Pancreas (tissue), 10 donors: ENCODE measurements around the gene FOXJ1. TPM values are rescaled to one million over a fixed set of nuclear protein-coding genes. Genes with fewer than 3 reads are reported as not detected.

ENCODE experiments used
- ATAC-seq, 4 donors: fragments of 200-7000 bp; cut with Tn5 transposase; one replicate each; pipeline versions ENCODE4 v1.8.0 to v1.9.1; 2020; ENCODE audit warnings: mild to moderate bottlenecking in 4 of 4, moderate library complexity in 4 of 4
- DNase-seq, 6 donors: peaks; one replicate each; pipeline ENCODE4 v3.0.0-alpha.2; 2020
- FAIRE-seq: peaks from 2 replicates; lab custom pipeline; 2012; peaks lifted over from hg19 to GRCh38; lab: Jason Lieb, UNC
- H3K27ac ChIP-seq, 4 donors: fragments of 200-600 bp; sonication (generic); 1 replicate in 3 of 4; 2 replicates in 1 of 4; pipeline versions ENCODE4 v1.5.0 to v1.8.0; 2020
- H3K27me3 ChIP-seq, 4 donors: fragments of 200-600 bp; one replicate each; pipeline ENCODE4 v1.8.0; 2021
- H3K36me3 ChIP-seq, 3 donors: fragments of 200-600 bp; sonication (generic) in 1 of 3; one replicate each; pipeline versions ENCODE4 v1.5.0 to v1.8.0; 2020 to 2021
- H3K4me1 ChIP-seq, 3 donors: fragments of 200-600 bp; one replicate each; pipeline ENCODE4 v1.8.0; 2021
- H3K4me3 ChIP-seq, 4 donors: fragments of 200-600 bp; sonication (generic) in 2 of 4; one replicate each; pipeline versions ENCODE4 v1.5.0 to v1.8.0; 2020 to 2021
- H3K9me3 ChIP-seq, 4 donors: fragments of 200-600 bp; one replicate each; pipeline ENCODE4 v1.8.0; 2021
- CTCF ChIP-seq, 4 donors: fragments of 200-600 bp; sonication (generic) in 3 of 4; IDR thresholded peaks; one replicate each; pipeline versions ENCODE4 v1.5.0 to v1.8.0; 2021; ENCODE audit warnings: antibody characterized with exemption in 4 of 4
- WGBS, 2 donors: extraction: QIAGEN DNeasy Blood & Tissue Kit; methylation state at CpG; one replicate each; pipeline ENCODE4 v1.1.7; 2013; 5-methylcytosine and 5-hydroxymethylcytosine counted together
- intact Hi-C, 3 donors: fragments of 100-400 bp; cut with DNase I; formaldehyde crosslinking; loops; one replicate each; pipeline versions ENCODE4 v1.11.1 to v1.14.2; 2022
- polyA plus RNA-seq, 2 donors: library from polyadenylated mRNA; stranded (reverse); fragments of 200-250 nt; gene quantifications; one replicate each; pipeline ENCODE4 v1.2.3, GENCODE V29; 2013
- total RNA-seq, 6 donors: library from RNA; stranded (reverse); fragmentation: NEBNext Ultra II Directional in 4 of 6; extraction: Animal tissue kit (Norgen Biotek cat#: 25700) in 4 of 6; gene quantifications; one replicate each; pipeline versions ENCODE4 v1.2.1 to v1.2.4, GENCODE V29; 2021 to 2023
- donor health status: healthy with polysubstance abuse.
- donor health status: DM: no; HTN: no; CAD: no; lungs with moderate emphysema.
- donor health status: DM: no; HTN: no; CAD: no.
- donor health status: control.
- donor health status: control.
- donor health status: Bipolar disorder and iron deficiency.
- donor health status: DM: yes; HTN: yes; CAD: no.
- donor health status: DM: no; HTN: no; CAD: no.
- donor health status: DM: no; HTN: no; CAD: no.
- donor health status: DM: yes; HTN: yes; CAD: no.

FOXJ1 gene
- total and polyA plus RNA-seq, 8 donors, result 0.14 to 5.7 (median 0.64) TPM

- FAIRE-seq, result no peak
- WGBS, 2 donors, result 64 to 66% methylated on average over 13 of the region's 13 CpGs
Measured at GRCh38 chr17:76147211-76148014, 6.4 kb upstream of the FOXJ1 start.

GRCh38 chr17:76146053-76146851 is 5.2 kb upstream of the FOXJ1 start:
- no peak overlapping the region for H3K27ac ChIP-seq
- WGBS, 2 donors, result 76 to 81% methylated on average over 22 of the region's 22 CpGs
- no peaks in the 10 kb centered on the region for H3K36me3 ChIP-seq
- DNase-seq (no peak), FAIRE-seq (no peak), ATAC-seq (no peak)
- no peak for TF ChIP-seq CTCF (IDR thresholded peaks at IDR 0.05)
- intact Hi-C loops, result no loop called here
- no peaks in the 10 kb centered on the region for H3K9me3 ChIP-seq
- no peaks in the 10 kb centered on the region for H3K4me1 ChIP-seq
- H3K4me3 ChIP-seq, result no peak overlapping the region
- no peaks in the 10 kb centered on the region for H3K27me3 ChIP-seq

More at GRCh38 chr17:76147211-76148014, 6.4 kb upstream of the FOXJ1 start:
- no peak overlapping the region for H3K4me3 ChIP-seq
- no peak overlapping the region for H3K27ac ChIP-seq
- H3K9me3 ChIP-seq, result no peaks in the 10 kb centered on the region
- no peak for DNase-seq
- no peaks in the 10 kb centered on the region for H3K36me3 ChIP-seq
- no peaks in the 10 kb centered on the region for H3K4me1 ChIP-seq
- peak in 3 of 4 donors; percentile 37 to 47 (median 40) for TF ChIP-seq CTCF (IDR thresholded peaks at IDR 0.05)
- intact Hi-C loops, result no loop called here
- H3K27me3 ChIP-seq, result no peaks in the 10 kb centered on the region
- peak in 3 of 4 donors; percentile 40 to 78 (median 61) for ATAC-seq

GRCh38 chr17:76145231-76146052 is 4.4 kb upstream of the FOXJ1 start:
- intact Hi-C loops, result no loop called here
- H3K9me3 ChIP-seq, result no peaks in the 10 kb centered on the region
- no peak for DNase-seq
- ATAC-seq, result no peak
- no peak overlapping the region for H3K27ac ChIP-seq
- TF ChIP-seq CTCF (IDR thresholded peaks at IDR 0.05), result no peak
- peaks cover 0 to 3% (median 0%) of the 10 kb centered on the region in 3 donors for H3K4me1 ChIP-seq
- no peak overlapping the region for H3K4me3 ChIP-seq
- no peak for FAIRE-seq
- H3K36me3 ChIP-seq, result no peaks in the 10 kb centered on the region
- no peaks in the 10 kb centered on the region for H3K27me3 ChIP-seq
- 79 to 80% methylated on average over 25 of the region's 25 CpGs for WGBS, 2 donors

- Histone ChIP-seq H3K9me3 (no peaks in the 10 kb centered on the region), H3K27me3 (no peaks in the 10 kb centered on the region), H3K4me3 (no peak overlapping the region), H3K36me3 (no peaks in the 10 kb centered on the region), H3K27ac (no peak overlapping the region), H3K4me1 (peaks cover 0 to 3% (median 0%) of the 10 kb centered on the region in 3 donors)
- no peak for TF ChIP-seq CTCF (IDR thresholded peaks at IDR 0.05)
- intact Hi-C loops, result no loop called here
- WGBS, 2 donors, result 92% methylated on average over 6 of the region's 6 CpGs
- FAIRE-seq, result no peak
- no peak for ATAC-seq
- DNase-seq, result no peak
Measured at GRCh38 chr17:76142585-76143041, 1.6 kb upstream of the FOXJ1 start.
